GM19328 (cell line): ENCODE results near the gene SLC26A6.

Experiments used
- ATAC-seq: cut with Tn5 transposase; IDR thresholded peaks from one replicate; pipeline ENCODE4 v1.9.1; 2021; ENCODE audit warnings: mild to moderate bottlenecking, moderate library complexity; ENCODE audit not compliant: unreplicated experiment

Gene SLC26A6

DNA sequence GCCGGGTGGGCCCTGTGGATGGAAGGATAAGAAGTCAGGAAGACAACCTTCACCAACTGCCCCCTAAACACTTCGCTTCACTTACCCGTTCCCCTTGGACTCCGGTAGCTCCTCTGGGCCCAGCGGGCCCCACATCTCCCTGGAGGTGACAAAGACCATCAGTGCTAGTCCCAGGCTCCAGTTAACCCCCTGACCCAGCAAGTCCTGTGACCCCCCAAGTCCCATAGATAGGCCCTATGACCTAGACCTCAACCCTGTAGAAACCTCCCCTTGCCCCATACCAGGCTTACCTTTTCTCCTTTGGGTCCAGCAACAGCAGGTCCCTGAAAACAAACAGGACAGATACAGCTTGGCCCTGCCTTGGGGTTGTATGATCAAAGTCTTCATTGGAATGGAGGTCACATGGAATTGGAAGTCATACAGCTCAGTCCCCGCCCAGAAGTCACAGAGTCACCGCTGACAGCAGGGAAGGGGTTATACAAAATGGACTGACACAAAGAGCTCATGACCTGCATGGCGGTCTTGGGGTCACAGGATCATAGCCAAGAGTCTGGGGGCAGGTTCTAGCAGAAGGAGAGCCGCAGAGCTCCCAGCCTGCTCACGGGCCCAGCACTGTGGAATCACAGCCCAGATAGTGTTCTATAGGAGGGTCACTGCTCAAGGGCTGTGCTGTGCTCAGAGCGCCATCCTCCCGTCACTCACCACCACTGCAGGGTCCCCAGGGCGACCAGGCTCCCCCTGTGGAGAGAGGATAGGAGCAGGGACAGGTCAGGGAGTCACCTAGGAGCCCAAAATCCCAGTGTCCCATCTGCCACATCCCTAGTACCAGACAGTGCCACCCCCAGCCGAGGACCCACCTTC lies 53.4 kb downstream of the SLC26A6 start:
- no peak for ATAC-seq

DNA sequence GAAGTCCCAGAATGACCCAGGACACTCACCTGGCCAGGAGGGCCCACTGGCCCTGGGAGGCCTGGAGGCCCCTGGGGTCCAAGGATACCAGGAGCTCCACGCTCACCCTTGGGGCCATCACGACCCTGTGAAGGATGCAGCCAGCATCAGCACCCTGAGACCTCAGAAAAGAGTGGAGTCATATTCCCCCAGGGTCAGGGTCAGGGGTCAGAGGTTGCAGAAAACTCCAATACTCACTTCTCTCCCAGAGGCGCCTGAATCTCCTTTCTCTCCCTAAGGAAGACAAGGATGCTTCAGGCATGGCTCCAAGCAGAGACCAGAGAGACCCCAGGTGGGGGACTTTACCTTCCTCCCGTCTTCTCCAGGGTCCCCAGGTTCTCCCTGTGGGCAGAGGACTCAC lies 58.6 kb downstream of the SLC26A6 start:
- ATAC-seq = no peak
